GM18526 (cell line): ENCODE results near the gene PDS5B.

Source experiments
- POLR2A ChIP-seq: IDR thresholded peaks from 3 replicates; pipeline ENCODE4 v1.6.1; 2011; ENCODE audit not compliant: insufficient read length; ENCODE audit errors: extremely low read depth

PDS5B gene

DNA sequence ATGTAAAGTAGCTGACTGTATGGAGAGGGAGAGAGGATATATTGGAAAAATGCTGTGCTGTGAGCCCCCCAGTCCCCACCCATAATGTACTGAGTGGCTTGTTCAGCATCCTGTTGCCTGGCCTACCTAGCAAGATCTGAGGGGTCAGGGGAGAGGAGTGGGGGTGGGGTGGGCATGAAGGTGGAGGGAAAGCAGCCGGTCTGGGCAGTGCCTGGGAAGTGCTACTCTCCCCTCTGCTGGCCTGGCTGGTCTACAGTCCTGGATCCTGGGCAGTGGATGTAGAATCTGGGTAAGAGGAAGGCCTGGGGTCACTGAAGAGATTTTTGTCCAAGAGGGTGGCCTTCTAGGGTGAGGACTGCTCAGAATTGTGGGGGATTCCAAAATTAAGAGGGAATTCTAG lies 210.5 kb downstream of the PDS5B start:
- TF ChIP-seq POLR2A = no peak

DNA sequence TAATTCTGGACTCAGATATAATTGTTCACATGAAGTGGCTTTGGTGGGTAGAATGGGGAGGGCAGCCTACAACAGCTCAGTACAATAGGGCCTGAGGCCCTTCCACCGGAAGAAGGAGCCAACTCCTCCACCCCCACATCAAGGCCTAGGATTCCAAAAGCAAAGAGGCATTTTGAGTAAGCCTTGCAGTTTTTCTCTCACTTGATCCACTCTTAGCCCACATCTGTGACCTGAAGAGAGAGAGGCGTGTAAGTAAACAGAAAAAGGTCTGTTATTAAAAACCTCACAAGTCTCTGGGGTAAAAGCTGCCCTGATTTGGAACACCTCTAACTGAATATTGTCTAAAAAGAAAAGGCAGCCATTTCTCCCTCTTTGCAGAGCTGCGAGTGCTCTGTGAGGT lies 215.9 kb downstream of the PDS5B start:
- TF ChIP-seq POLR2A = no peak

DNA sequence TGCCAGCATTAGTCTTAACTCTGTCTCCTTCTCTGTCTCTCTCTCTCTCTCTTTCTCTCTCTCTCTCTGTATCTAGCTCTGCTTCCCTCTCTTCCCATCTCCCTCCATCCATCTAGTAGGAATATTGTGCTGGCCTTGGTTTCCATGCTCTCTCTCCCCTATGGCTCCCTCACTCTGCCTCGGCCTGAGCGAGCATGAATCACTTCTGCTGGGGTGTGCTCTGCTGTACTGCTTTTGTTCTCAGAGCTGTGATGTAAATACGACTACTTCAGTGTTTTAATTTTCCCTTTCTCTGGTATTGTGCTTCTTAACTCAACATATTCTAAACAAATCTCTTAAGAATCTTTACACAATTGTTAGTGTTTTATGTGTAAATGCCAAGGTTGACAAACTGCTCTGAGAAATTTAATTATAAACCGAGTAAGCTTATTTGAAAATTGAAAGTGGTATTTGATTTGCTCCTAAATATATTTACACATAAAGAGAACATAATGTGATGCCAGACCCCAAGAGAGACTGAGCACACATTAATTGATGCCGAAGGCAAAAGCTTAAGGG lies 218.5 kb downstream of the PDS5B start:
- TF ChIP-seq POLR2A = no peak

DNA sequence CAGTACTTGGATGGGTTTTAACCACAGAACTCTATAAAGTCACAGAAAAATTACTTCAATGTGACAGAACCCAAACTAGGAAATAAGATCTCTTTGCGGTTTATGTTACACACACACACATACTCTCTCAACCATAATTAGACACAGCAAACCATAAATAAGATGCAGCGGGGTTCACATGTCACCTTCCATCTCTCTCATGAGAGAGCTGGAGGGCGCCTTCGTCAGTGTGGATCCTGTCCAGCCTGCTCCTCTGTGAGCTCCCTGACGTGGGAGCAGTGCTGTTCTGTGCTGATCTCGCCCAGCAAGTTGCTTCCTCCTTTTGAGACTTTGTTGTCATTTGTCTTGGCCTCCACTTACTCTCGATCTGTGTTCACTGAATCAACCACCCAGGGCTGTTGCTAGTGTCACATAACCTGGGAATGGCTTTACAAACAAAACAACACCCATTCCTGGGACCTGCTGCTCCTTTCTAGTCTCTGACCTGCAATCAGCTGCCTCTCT lies 225.1 kb downstream of the PDS5B start:
- no peak for TF ChIP-seq POLR2A

DNA sequence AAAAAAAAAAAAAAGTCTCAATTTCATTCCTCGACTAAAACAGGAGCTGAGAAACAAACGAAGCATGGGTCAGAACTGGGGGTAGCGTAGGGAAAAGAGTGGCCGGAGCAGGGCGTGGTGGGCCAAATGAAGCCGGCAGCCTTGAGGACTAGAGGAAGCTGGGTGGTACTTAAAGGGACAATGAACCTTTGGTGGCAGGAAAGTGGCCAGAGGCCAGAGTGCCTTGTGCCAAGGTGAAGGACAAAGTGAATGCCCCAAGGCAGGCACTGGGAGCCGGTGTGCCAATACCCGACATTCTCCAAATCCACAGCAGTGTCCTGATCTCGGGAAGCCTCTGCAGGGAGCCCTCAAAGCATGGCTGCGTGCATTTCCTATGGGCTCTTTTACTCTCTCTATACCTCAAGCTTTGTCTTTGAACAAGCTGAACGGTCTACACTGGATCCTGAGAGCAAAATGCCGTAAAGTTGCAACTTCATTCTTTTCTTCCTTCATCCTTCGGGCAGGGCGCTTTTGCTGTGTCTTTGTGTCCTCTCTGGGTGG lies 235.0 kb downstream of the PDS5B start:
- TF ChIP-seq POLR2A = no peak

DNA sequence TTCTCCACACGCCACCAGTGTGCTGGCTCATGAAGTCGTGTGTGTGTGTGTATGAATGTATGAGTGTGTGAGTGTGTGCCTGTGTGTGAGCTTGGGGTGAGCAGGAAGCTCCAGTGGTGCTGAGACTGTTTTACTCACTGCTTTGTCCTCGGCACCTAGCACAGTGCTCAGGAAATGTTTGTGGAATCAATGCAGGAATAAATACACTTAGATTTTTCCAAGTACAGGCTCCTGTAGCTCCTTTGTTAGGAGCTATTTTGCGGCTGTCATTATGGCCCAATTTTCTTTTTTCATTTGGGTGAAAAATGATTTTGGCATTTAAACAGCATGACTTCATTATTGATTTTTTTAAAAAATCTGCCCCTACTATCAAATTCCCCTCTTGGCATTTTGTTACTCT lies 236.5 kb downstream of the PDS5B start:
- TF ChIP-seq POLR2A = no peak

GRCh38 chr13:32823597-32823996 lies 237.3 kb downstream of the PDS5B start:
- no peak for TF ChIP-seq POLR2A

- TF ChIP-seq POLR2A = no peak
Observed at GRCh38 chr13:32824061-32824460, 237.8 kb downstream of the PDS5B start.

DNA sequence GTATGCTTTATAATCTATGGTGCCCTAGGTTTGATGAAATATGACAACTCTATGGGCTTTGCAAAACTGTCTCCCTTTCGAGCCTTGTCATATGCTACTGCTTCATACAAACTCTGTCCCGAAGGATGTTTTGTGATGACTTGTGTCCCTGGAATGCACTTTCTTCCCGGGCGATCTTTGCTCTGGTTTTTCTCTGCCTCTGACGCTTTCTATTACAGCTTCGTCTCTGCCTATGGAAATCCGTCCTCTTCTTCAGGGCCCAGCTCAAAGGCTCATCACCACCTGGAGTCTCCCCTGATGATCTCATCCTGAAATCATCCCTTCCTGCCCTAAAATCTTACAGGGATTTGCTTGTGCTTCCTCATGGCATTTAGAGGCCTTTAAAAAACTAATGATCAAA lies 238.4 kb downstream of the PDS5B start:
- no peak for TF ChIP-seq POLR2A

- no peak for TF ChIP-seq POLR2A
Observed at GRCh38 chr13:32825481-32825880, 239.2 kb downstream of the PDS5B start.
